Measurements from ENCODE around the gene GHDC. TPM values are rescaled to one million over a fixed set of nuclear protein-coding genes. Genes with fewer than 3 reads are reported as not detected.

The GHDC gene
- total RNA-seq, 3 donors from 2014 or later (not counting 1 experiment from before 2014, with no cell fraction given) = 19.5 to 24.6 (median 22.8) TPM

DNA sequence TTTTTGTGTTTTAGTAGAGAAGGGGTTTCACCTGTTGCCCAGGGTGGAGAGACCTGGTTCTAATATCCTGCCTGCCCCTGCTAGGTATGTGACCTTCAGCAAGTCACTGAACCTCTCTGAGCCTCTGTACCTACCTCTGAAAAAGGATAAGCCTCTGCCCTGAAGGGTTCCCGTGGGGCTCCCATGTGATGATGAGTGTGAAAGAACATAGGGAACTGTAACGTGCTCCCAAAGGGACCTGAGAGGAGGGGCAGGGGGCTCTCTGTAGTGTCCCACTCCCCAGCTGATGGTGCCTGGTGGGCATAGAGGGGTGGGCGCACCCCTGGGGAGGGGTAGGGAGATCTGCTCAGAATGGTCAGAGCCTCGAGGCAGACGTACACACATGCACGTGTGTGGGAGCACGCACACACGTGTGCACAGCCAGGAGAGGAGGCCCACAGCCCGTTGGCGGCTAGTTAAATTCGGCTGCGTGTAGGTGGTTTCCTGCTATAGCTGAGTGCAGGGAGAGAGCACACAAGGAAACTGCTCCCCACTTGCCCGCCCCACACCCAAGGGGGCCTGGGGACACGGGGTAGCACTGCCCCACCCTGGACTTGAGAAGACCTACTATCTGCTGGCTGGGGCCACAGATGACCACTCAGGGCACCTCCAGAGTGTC, 20.0 kb downstream of the GHDC start:
- Histone ChIP-seq H3K9me3 (ENCODE audit: control insufficient read depth, insufficient read depth, low read length) (no peaks in the 10 kb centered on the region), H3K4me3 (ENCODE audit: low read length) (no peak overlapping the region), H3K4me1 (ENCODE audit: control insufficient read depth, insufficient read depth, low read length) (peaks cover 11% of the 10 kb centered on the region), H3K27ac (ENCODE audit: low read length) (no peak overlapping the region), H3K27me3 (ENCODE audit: control insufficient read depth, insufficient read depth, low read length) (no peaks in the 10 kb centered on the region), H3K36me3 (ENCODE audit: control insufficient read depth, insufficient read depth, low read length) (no peaks in the 10 kb centered on the region)
- Mint-ChIP-seq H3K4me3 (no peak overlapping the region), H3K4me1 (peaks cover 5 to 9% of the 10 kb centered on the region in 2 donors), H3K27me3 (ENCODE audit: low read depth in 2 of 2) (peaks cover 0 to 12% of the 10 kb centered on the region in 2 donors), H3K9me3 (no peaks in the 10 kb centered on the region), H3K27ac (no peak overlapping the region), H3K36me3 (no peaks in the 10 kb centered on the region)
- DNase-seq = no peak
- no peak for ATAC-seq
- intact Hi-C loops (cut with micrococcal nuclease) = no loop called here
- TF ChIP-seq, protein P1, sequence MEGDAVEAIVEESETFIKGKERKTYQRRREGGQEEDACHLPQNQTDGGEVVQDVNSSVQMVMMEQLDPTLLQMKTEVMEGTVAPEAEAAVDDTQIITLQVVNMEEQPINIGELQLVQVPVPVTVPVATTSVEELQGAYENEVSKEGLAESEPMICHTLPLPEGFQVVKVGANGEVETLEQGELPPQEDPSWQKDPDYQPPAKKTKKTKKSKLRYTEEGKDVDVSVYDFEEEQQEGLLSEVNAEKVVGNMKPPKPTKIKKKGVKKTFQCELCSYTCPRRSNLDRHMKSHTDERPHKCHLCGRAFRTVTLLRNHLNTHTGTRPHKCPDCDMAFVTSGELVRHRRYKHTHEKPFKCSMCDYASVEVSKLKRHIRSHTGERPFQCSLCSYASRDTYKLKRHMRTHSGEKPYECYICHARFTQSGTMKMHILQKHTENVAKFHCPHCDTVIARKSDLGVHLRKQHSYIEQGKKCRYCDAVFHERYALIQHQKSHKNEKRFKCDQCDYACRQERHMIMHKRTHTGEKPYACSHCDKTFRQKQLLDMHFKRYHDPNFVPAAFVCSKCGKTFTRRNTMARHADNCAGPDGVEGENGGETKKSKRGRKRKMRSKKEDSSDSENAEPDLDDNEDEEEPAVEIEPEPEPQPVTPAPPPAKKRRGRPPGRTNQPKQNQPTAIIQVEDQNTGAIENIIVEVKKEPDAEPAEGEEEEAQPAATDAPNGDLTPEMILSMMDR (IDR thresholded peaks at IDR 0.05) = no peak
- WGBS (ENCODE audit: insufficient coverage) = 62% methylated on average over 14 of the region's 14 CpGs

GRCh38 chr17:42171831-42172230, 22.5 kb downstream of the GHDC start:
- Histone ChIP-seq H3K27ac (ENCODE audit: low read length) (no peak overlapping the region), H3K4me3 (ENCODE audit: low read length) (no peak overlapping the region), H3K4me1 (ENCODE audit: control insufficient read depth, insufficient read depth, low read length) (no peaks in the 10 kb centered on the region), H3K9me3 (ENCODE audit: control insufficient read depth, insufficient read depth, low read length) (no peaks in the 10 kb centered on the region), H3K27me3 (ENCODE audit: control insufficient read depth, insufficient read depth, low read length) (no peaks in the 10 kb centered on the region), H3K36me3 (ENCODE audit: control insufficient read depth, insufficient read depth, low read length) (no peaks in the 10 kb centered on the region)
- no peaks in the 10 kb centered on the region for H3K36me3 Mint-ChIP-seq
- TF ChIP-seq, protein P1 (IDR thresholded peaks at IDR 0.05) = no peak
- ATAC-seq = no peak
- WGBS (ENCODE audit: insufficient coverage) = 90% methylated on average over 11 of the region's 11 CpGs
- H3K4me1 Mint-ChIP-seq = no peaks in the 10 kb centered on the region
- no peaks in the 10 kb centered on the region for H3K9me3 Mint-ChIP-seq
- peaks cover 0 to 8% of the 10 kb centered on the region in 2 donors for H3K27me3 Mint-ChIP-seq (ENCODE audit: low read depth in 2 of 2)
- no peak overlapping the region for H3K4me3 Mint-ChIP-seq
- H3K27ac Mint-ChIP-seq = no peak overlapping the region
- intact Hi-C loops (cut with micrococcal nuclease) = no loop called here
- DNase-seq = no peak

GRCh38 chr17:42169351-42169750, 24.9 kb downstream of the GHDC start:
- 97% methylated on average over 29 of the region's 29 CpGs for WGBS (ENCODE audit: insufficient coverage)
- H3K27me3 ChIP-seq (ENCODE audit: control insufficient read depth, insufficient read depth, low read length) = no peaks in the 10 kb centered on the region

More at GRCh38 chr17:42169351-42169750, 24.9 kb downstream of the GHDC start:
- no peak overlapping the region for H3K4me3 ChIP-seq (ENCODE audit: low read length)
- Mint-ChIP-seq H3K9me3 (no peaks in the 10 kb centered on the region), H3K27ac (no peak overlapping the region), H3K4me3 (no peak overlapping the region), H3K27me3 (ENCODE audit: low read depth in 2 of 2) (peaks cover 0 to 6% of the 10 kb centered on the region in 2 donors), H3K36me3 (no peaks in the 10 kb centered on the region), H3K4me1 (no peaks in the 10 kb centered on the region)
- DNase-seq (no peak), ATAC-seq (no peak)
- H3K36me3 ChIP-seq (ENCODE audit: control insufficient read depth, insufficient read depth, low read length) = no peaks in the 10 kb centered on the region
- no peak overlapping the region for H3K27ac ChIP-seq (ENCODE audit: low read length)
- no peaks in the 10 kb centered on the region for H3K9me3 ChIP-seq (ENCODE audit: control insufficient read depth, insufficient read depth, low read length)
- intact Hi-C loops (cut with micrococcal nuclease) = no loop called here
- H3K4me1 ChIP-seq (ENCODE audit: control insufficient read depth, insufficient read depth, low read length) = no peaks in the 10 kb centered on the region
- TF ChIP-seq, protein P1 (IDR thresholded peaks at IDR 0.05) = no peak
